Astrocyte of the spinal cord (primary cell): ENCODE measurements around the gene TP53I11.

Source experiments
- DNase-seq: peaks from one replicate; pipeline ENCODE4 v3.0.0; 2011; ENCODE audit warnings: low read depth, low spot score
- H3K4me3 ChIP-seq: 2 replicates; pipeline ENCODE4 v1.5.1; 2011; ENCODE audit warnings: low read depth, mild to moderate bottlenecking, low read length, moderate library complexity
- CTCF ChIP-seq: IDR thresholded peaks from 2 replicates; pipeline ENCODE4 v1.5.1; 2012; ENCODE audit warnings: low read depth, mild to moderate bottlenecking, low read length, inconsistent platforms
- in situ Hi-C: cut with HindIII; loops from 2 replicates; pipeline ENCODE4 v1.10.0; 2017; ENCODE audit warnings: low sequenced_read_pairs

Gene TP53I11

GRCh38 chr11:44987506-44987905 is 36.8 kb upstream of the TP53I11 start:
- in situ Hi-C loops: no loop called here
- no peak overlapping the region for H3K4me3 ChIP-seq
- DNase-seq: no peak
- no peak for TF ChIP-seq CTCF

DNA sequence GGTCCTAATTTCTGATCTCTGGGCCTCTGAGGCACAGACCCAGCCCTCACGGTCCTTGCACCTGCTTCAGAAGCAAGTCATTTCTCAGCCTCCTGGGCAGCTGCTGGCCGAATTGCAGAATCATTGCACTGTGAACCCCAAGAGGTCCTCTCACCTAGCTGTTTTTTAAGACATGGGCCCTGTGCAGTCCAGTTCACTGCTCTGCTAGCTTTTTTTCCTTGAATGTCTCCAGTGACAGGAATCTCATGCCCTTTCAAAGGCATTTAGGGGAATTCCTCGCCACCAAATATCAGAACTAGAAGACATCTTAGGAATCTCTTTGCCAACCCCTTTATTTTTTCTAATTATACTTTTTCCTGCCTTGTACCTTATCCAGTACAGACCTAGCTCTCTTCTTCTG is 35.6 kb upstream of the TP53I11 start:
- no peak for TF ChIP-seq CTCF
- in situ Hi-C loops: no loop called here
- DNase-seq: no peak
- H3K4me3 ChIP-seq: no peak overlapping the region

DNA sequence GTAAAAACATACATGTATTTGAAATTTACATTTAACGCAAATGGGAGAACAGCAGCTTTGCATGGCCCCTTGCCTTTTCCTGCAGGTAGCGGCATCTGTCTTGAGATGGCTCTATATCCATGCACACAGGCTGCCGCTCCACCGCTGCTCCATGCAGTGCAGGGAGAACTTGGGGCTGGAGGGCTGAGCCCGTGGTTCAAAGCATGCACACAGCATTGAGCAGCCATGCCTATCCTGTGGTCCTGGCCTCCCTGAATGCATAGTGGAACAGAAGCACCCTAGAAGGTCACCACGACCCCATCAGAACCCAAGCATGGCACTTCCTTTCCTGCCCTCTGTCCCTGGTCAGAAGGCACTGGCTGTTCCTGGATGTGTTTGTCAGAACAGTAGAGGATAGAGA is 35.0 kb upstream of the TP53I11 start:
- in situ Hi-C loops: no loop called here
- no peak overlapping the region for H3K4me3 ChIP-seq
- no peak for TF ChIP-seq CTCF
- no peak for DNase-seq

DNA sequence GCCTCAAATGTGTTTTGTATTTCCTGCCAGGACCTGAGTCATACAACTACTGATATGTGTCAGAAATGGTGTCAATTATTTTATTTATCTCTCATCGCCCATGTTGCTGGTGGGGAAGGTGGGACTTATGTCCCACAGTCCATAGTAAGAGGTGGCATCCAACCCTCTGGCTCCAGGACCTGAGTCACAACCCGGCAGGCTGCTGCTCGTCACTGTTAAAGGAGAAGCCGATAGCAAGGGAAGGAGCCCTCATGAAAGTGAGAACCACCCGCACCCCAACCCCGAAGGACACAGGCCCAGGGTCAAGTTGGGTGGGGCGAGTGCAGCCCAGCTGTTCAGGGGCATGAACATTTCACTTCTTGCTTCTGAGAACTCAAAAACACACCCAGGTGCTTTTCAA is 33.1 kb upstream of the TP53I11 start:
- H3K4me3 ChIP-seq: no peak overlapping the region
- DNase-seq: no peak
- no peak for TF ChIP-seq CTCF

DNA sequence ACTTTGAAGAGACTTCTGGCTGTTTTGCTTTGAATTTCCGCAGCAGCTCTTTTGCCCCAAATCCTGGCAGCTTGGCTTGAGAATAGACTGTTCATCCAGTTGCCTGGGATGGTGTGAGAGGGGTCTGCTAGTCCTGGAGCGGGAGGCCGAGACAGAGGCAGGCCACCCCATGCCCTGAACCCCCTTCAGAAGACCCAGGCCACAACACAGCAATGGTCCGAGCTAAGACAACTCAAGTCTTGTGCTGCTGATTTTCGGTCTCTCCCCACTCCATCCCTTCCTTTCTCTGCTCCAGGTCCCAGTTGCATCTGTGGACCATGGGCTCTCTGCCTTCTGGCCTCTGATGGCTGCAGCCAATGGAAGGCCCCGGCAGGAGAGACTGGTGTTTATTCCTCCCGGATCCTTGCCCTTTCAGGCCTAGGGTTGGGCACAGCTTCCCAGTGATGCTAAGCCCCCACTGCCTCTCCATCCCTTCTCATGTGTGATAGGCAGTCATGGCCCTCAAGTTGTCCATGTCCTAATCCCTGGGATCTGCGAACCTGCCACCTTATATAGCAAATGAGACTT is 31.9 kb upstream of the TP53I11 start:
- no peak for TF ChIP-seq CTCF
- no peak for DNase-seq
- in situ Hi-C loops: no loop called here
- no peak overlapping the region for H3K4me3 ChIP-seq

More for the DNA sequence above, 33.1 kb upstream of the TP53I11 start:
- in situ Hi-C loops: no loop called here

DNA sequence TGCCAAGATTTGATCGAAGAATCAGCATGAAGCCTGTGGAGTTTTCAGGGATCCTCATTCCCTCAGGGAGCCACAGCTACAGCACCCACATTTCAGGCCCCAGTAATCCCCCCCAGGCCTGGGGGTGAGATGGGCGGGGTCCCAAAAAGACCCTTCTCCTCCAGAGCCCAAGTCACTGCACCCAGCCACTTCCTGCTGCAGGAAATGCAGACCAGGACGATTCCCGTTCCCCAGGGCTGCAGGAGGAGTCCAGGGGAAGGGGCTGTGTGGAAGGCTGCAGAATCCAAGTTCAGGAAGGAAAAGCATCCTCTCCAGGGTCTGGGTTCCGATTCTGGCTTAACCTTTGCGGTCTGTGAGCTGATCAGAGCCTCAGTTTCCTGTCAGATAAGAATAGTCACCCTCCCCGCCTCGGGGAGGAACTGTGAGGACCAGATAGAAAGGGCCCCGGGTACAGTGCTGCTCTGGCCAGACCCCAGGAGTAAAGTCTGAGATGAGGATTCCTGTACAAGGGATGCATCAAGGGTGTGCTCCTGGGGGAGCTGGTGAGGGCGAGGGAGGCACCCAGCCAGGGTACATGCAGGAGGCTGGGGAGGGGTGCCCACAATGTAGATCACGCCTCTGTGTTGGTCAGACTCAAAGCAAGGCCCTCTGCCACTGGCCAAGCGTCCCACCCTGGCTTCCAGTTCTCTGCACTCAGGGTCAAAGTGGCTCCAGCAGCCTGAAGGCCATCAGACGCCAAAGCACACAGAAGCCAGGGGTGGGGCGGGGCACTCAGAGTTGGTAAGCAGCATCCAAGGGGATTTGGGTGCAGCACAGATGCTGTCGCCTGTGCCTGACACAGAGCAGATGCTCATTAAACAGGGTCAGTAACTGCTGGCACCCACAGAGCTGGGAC is 30.1 kb upstream of the TP53I11 start:
- DNase-seq: no peak
- TF ChIP-seq CTCF: no peak
- in situ Hi-C loops: no loop called here
- H3K4me3 ChIP-seq: no peak overlapping the region
